ENCODE data around the gene SHH. TPM values are rescaled to one million over a fixed set of nuclear protein-coding genes. Genes with fewer than 3 reads are reported as not detected.

Gene SHH
- total and polyA plus RNA-seq, 2 experiments from 2014 or later, result not detected

DNA sequence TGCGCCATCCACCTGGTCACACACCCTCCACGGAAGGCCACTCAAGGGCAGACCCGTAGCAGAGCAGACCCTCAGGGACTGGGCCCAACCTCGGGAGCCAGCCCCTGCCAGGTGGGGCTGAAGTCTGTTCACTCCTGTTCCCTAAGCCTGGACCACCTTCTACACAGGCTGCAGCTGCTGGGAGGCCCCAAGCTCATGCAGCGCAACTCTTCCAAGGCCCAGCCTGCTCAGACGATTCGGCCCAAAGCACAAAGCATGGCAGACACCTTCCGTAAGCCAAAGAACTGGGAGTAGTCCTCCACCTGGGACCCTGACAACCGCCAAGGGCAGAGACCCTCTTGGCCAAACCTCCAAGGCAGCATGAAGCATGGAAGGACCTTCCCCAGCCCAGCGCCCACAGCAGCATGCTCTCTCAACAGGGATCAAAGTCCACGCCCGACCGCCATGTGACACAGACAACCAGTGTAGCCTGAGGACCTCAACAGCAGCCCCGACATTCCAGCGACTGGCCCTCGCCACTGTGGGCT, 11.5 kb downstream of the SHH start:
- Histone ChIP-seq H3K4me3 (no peak overlapping the region), H3K27ac (ENCODE audit: low read depth) (no peak overlapping the region), H3K36me3 (ENCODE audit: insufficient read depth) (no peaks in the 10 kb centered on the region), H3K9me2 (ENCODE audit: insufficient read depth) (no peaks in the 10 kb centered on the region), H3K27me3 (ENCODE audit: insufficient read depth) (peaks cover 96% of the 10 kb centered on the region), H3F3A (replicated peaks; ENCODE audit: low read depth) (no peaks in the 10 kb centered on the region), H4K20me1 (replicated peaks; ENCODE audit: insufficient read depth) (peaks cover 9% of the 10 kb centered on the region; the same call in 1 of the 2 replicates), H3K4me2 (no peak overlapping the region), H3K4me1 (ENCODE audit: insufficient read depth) (peaks cover 3% of the 10 kb centered on the region; the same call in 1 of the 2 replicates), H2AFZ (no peak overlapping the region), H3K79me2 (replicated peaks; ENCODE audit: insufficient read depth) (no peaks in the 10 kb centered on the region)
- DNase-seq (ENCODE audit: low spot score), result no peak
- H3K27ac Mint-ChIP-seq, result no peak overlapping the region
- H3K4me3 Mint-ChIP-seq, result no peak overlapping the region
- peaks cover 6% of the 10 kb centered on the region for H3K4me1 Mint-ChIP-seq
- H3K36me3 Mint-ChIP-seq (ENCODE audit: low read depth), result no peaks in the 10 kb centered on the region; the same call in 2 of the 3 replicates
- H3K27me3 Mint-ChIP-seq (ENCODE audit: insufficient read depth, low read depth, poor library complexity), result peaks cover 70% of the 10 kb centered on the region
- H3K9me3 Mint-ChIP-seq, result peaks cover 5% of the 10 kb centered on the region; the same call in 2 of the 3 replicates
- no peak for ATAC-seq
- TF ChIP-seq, protein P1, sequence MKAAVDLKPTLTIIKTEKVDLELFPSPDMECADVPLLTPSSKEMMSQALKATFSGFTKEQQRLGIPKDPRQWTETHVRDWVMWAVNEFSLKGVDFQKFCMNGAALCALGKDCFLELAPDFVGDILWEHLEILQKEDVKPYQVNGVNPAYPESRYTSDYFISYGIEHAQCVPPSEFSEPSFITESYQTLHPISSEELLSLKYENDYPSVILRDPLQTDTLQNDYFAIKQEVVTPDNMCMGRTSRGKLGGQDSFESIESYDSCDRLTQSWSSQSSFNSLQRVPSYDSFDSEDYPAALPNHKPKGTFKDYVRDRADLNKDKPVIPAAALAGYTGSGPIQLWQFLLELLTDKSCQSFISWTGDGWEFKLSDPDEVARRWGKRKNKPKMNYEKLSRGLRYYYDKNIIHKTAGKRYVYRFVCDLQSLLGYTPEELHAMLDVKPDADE (IDR thresholded peaks at IDR 0.05), result no peak
- TF ChIP-seq, protein P2, sequence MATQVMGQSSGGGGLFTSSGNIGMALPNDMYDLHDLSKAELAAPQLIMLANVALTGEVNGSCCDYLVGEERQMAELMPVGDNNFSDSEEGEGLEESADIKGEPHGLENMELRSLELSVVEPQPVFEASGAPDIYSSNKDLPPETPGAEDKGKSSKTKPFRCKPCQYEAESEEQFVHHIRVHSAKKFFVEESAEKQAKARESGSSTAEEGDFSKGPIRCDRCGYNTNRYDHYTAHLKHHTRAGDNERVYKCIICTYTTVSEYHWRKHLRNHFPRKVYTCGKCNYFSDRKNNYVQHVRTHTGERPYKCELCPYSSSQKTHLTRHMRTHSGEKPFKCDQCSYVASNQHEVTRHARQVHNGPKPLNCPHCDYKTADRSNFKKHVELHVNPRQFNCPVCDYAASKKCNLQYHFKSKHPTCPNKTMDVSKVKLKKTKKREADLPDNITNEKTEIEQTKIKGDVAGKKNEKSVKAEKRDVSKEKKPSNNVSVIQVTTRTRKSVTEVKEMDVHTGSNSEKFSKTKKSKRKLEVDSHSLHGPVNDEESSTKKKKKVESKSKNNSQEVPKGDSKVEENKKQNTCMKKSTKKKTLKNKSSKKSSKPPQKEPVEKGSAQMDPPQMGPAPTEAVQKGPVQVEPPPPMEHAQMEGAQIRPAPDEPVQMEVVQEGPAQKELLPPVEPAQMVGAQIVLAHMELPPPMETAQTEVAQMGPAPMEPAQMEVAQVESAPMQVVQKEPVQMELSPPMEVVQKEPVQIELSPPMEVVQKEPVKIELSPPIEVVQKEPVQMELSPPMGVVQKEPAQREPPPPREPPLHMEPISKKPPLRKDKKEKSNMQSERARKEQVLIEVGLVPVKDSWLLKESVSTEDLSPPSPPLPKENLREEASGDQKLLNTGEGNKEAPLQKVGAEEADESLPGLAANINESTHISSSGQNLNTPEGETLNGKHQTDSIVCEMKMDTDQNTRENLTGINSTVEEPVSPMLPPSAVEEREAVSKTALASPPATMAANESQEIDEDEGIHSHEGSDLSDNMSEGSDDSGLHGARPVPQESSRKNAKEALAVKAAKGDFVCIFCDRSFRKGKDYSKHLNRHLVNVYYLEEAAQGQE (IDR thresholded peaks at IDR 0.05; ENCODE audit: unreplicated experiment), result no peak
- TF ChIP-seq, protein P3, sequence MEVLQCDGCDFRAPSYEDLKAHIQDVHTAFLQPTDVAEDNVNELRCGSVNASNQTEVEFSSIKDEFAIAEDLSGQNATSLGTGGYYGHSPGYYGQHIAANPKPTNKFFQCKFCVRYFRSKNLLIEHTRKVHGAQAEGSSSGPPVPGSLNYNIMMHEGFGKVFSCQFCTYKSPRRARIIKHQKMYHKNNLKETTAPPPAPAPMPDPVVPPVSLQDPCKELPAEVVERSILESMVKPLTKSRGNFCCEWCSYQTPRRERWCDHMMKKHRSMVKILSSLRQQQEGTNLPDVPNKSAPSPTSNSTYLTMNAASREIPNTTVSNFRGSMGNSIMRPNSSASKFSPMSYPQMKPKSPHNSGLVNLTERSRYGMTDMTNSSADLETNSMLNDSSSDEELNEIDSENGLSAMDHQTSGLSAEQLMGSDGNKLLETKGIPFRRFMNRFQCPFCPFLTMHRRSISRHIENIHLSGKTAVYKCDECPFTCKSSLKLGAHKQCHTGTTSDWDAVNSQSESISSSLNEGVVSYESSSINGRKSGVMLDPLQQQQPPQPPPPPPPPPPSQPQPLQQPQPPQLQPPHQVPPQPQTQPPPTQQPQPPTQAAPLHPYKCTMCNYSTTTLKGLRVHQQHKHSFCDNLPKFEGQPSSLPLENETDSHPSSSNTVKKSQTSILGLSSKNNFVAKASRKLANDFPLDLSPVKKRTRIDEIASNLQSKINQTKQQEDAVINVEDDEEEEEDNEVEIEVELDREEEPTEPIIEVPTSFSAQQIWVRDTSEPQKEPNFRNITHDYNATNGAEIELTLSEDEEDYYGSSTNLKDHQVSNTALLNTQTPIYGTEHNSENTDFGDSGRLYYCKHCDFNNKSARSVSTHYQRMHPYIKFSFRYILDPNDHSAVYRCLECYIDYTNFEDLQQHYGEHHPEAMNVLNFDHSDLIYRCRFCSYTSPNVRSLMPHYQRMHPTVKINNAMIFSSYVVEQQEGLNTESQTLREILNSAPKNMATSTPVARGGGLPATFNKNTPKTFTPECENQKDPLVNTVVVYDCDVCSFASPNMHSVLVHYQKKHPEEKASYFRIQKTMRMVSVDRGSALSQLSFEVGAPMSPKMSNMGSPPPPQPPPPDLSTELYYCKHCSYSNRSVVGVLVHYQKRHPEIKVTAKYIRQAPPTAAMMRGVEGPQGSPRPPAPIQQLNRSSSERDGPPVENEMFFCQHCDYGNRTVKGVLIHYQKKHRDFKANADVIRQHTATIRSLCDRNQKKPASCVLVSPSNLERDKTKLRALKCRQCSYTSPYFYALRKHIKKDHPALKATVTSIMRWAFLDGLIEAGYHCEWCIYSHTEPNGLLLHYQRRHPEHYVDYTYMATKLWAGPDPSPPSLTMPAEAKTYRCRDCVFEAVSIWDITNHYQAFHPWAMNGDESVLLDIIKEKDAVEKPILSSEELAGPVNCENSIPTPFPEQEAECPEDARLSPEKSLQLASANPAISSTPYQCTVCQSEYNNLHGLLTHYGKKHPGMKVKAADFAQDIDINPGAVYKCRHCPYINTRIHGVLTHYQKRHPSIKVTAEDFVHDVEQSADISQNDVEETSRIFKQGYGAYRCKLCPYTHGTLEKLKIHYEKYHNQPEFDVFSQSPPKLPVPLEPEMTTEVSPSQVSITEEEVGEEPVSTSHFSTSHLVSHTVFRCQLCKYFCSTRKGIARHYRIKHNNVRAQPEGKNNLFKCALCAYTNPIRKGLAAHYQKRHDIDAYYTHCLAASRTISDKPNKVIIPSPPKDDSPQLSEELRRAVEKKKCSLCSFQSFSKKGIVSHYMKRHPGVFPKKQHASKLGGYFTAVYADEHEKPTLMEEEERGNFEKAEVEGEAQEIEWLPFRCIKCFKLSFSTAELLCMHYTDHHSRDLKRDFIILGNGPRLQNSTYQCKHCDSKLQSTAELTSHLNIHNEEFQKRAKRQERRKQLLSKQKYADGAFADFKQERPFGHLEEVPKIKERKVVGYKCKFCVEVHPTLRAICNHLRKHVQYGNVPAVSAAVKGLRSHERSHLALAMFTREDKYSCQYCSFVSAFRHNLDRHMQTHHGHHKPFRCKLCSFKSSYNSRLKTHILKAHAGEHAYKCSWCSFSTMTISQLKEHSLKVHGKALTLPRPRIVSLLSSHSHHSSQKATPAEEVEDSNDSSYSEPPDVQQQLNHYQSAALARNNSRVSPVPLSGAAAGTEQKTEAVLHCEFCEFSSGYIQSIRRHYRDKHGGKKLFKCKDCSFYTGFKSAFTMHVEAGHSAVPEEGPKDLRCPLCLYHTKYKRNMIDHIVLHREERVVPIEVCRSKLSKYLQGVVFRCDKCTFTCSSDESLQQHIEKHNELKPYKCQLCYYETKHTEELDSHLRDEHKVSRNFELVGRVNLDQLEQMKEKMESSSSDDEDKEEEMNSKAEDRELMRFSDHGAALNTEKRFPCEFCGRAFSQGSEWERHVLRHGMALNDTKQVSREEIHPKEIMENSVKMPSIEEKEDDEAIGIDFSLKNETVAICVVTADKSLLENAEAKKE (CRISPR knock-in tag; IDR thresholded peaks at IDR 0.05), result no peak
- TF ChIP-seq CREB1 (CRISPR knock-in tag; IDR thresholded peaks at IDR 0.05; ENCODE audit: low read depth) (no peak), STAT1 (IDR thresholded peaks at IDR 0.05; ENCODE audit: unreplicated experiment) (no peak), JUNB (IDR thresholded peaks at IDR 0.05; ENCODE audit: unreplicated experiment) (no peak), EZH2 (IDR thresholded peaks at IDR 0.05; ENCODE audit: low read depth, unreplicated experiment) (no peak), NANOG (IDR thresholded peaks at IDR 0.05; ENCODE audit: borderline replicate concordance) (no peak), EZH2phosphoT487 (IDR thresholded peaks at IDR 0.05; ENCODE audit: unreplicated experiment) (no peak), POLR2AphosphoS5 (IDR thresholded peaks at IDR 0.05; ENCODE audit: low read depth) (no peak), ZNF114 (CRISPR knock-in tag; IDR thresholded peaks at IDR 0.05) (no peak)

Data from GM23338 (cell line).